WI38 (cell line): ENCODE results near the gene RPA3.

Experiments
- H3K4me3 ChIP-seq: 2 replicates; pipeline ENCODE4 v1.5.1; 2011; ENCODE audit warnings: low read depth, mild to moderate bottlenecking, control low read depth, low read length
- CTCF ChIP-seq: IDR thresholded peaks from 2 replicates; pipeline ENCODE4 v1.5.1; 2012; ENCODE audit warnings: low read depth, mild to moderate bottlenecking, control low read depth, low read length

RPA3 gene

GRCh38 chr7:7731732-7732131, 13.3 kb upstream of the RPA3 start:
- no peak overlapping the region for H3K4me3 ChIP-seq
- no peak for TF ChIP-seq CTCF

GRCh38 chr7:7720750-7721621, 2.6 kb upstream of the RPA3 start:
- no peak overlapping the region for H3K4me3 ChIP-seq
- no peak for TF ChIP-seq CTCF

- no peak for TF ChIP-seq CTCF
- H3K4me3 ChIP-seq, result no peak overlapping the region
Observed at GRCh38 chr7:7720193-7720592, 1.8 kb upstream of the RPA3 start.

GRCh38 chr7:7719236-7719635, 829 bp upstream of the RPA3 start:
- no peak for TF ChIP-seq CTCF
- H3K4me3 ChIP-seq, result no peak overlapping the region

GRCh38 chr7:7713730-7714129, 4.7 kb downstream of the RPA3 start:
- no peak for TF ChIP-seq CTCF
- H3K4me3 ChIP-seq, result no peak overlapping the region

GRCh38 chr7:7710469-7710868, 7.9 kb downstream of the RPA3 start:
- no peak overlapping the region for H3K4me3 ChIP-seq
- no peak for TF ChIP-seq CTCF

GRCh38 chr7:7709291-7709690, 9.1 kb downstream of the RPA3 start:
- no peak for TF ChIP-seq CTCF
- no peak overlapping the region for H3K4me3 ChIP-seq
